Stimulated activated CD8-positive, alpha-beta memory T cell treated with anti-CD3 and anti-CD28 coated beads, Interleukin-12 subunit alpha, Interleukin-12 subunit beta, amount 100 ng/mL, for 4 hours (primary cell): ENCODE data around the gene FOXE1.

Experiments
- DNase-seq: peaks from one replicate; pipeline ENCODE4 v3.0.0-alpha.2; 2020; ENCODE audit warnings: low read depth

The FOXE1 gene

GRCh38 chr9:97853056-97853843, at the start of gene FOXE1:
TSS of gene FOXE1 (plus strand) at chr9:97853226. CDS start at chr9:97853915, 689 bp downstream.
- DNase-seq: no peak

- DNase-seq: no peak
Measured at GRCh38 chr9:97804059-97804365, 49.0 kb upstream of the FOXE1 start.

GRCh38 chr9:97806721-97807120, 46.3 kb upstream of the FOXE1 start:
- no peak for DNase-seq

GRCh38 chr9:97807681-97808080, 45.3 kb upstream of the FOXE1 start:
- DNase-seq: no peak

- no peak for DNase-seq
Measured at GRCh38 chr9:97808415-97808814, 44.6 kb upstream of the FOXE1 start.

GRCh38 chr9:97808972-97809371, 44.1 kb upstream of the FOXE1 start:
- no peak for DNase-seq

- no peak for DNase-seq
Measured at GRCh38 chr9:97809666-97810344, 43.2 kb upstream of the FOXE1 start.

GRCh38 chr9:97811533-97812246, 41.3 kb upstream of the FOXE1 start:
- DNase-seq: no peak

- DNase-seq: no peak
Measured at GRCh38 chr9:97812247-97812543, 40.8 kb upstream of the FOXE1 start.

- DNase-seq: no peak
Measured at GRCh38 chr9:97813072-97813471, 40.0 kb upstream of the FOXE1 start.

GRCh38 chr9:97819735-97820134, 33.3 kb upstream of the FOXE1 start:
- DNase-seq: no peak

- no peak for DNase-seq
Measured at GRCh38 chr9:97820373-97820772, 32.7 kb upstream of the FOXE1 start.

GRCh38 chr9:97830884-97831829, 21.9 kb upstream of the FOXE1 start:
- no peak for DNase-seq

- no peak for DNase-seq
Measured at GRCh38 chr9:97831843-97832636, 21.0 kb upstream of the FOXE1 start.

- no peak for DNase-seq
Measured at GRCh38 chr9:97840521-97840920, 12.5 kb upstream of the FOXE1 start.

GRCh38 chr9:97842960-97843359, 10.1 kb upstream of the FOXE1 start:
- DNase-seq: no peak

- no peak for DNase-seq
Measured at GRCh38 chr9:97845130-97845529, 7.9 kb upstream of the FOXE1 start.

- no peak for DNase-seq
Measured at GRCh38 chr9:97845763-97846162, 7.3 kb upstream of the FOXE1 start.

- DNase-seq: no peak
Measured at GRCh38 chr9:97846347-97846746, 6.7 kb upstream of the FOXE1 start.

- no peak for DNase-seq
Measured at GRCh38 chr9:97847474-97848214, 5.4 kb upstream of the FOXE1 start.

GRCh38 chr9:97848215-97848479, 4.9 kb upstream of the FOXE1 start:
- no peak for DNase-seq
